H1 (cell line): ENCODE measurements around the gene MTRFR. TPM values are rescaled to one million over a fixed set of nuclear protein-coding genes. Genes with fewer than 3 reads are reported as not detected.
A peak's percentile ranks its signal among the peaks of the same experiment; 100 is the strongest.

Experiments used
- CTCF ChIA-PET: fragments of 300-600 bp; sonication (Branson Sonifier 250); formaldehyde crosslinking; loops from one replicate; lab custom pipeline; 2021; ENCODE audit not compliant: partially characterized antibody; lab: Charles Lee
- POLR2A ChIA-PET: fragments of 300-600 bp; sonication (Branson Sonifier 250); formaldehyde crosslinking; loops from one replicate; lab custom pipeline; 2021; ENCODE audit warnings: inconsistent platforms; ENCODE audit not compliant: partially characterized antibody; lab: Charles Lee
- DNase-seq, 2 experiments: peaks; one replicate each; pipeline versions ENCODE4 v3.0.0 to v3.0.0-alpha.2; 2010 to 2022; ENCODE audit warnings: low spot score in 2 of 2, low read depth in 1 of 2, mixed read lengths in 1 of 2
- FAIRE-seq: peaks from 2 replicates; lab custom pipeline; 2011; peaks lifted over from hg19 to GRCh38; lab: Jason Lieb, UNC
- H2AFZ ChIP-seq: 2 replicates; pipeline ENCODE4 v1.8.1; 2012; ENCODE audit warnings: low read length, inconsistent platforms
- H2AK5ac ChIP-seq: 2 replicates; pipeline ENCODE4 v1.6.1; 2013; ENCODE audit warnings: low read depth, low read length
- H2BK120ac ChIP-seq: replicated peaks from 2 replicates; pipeline ENCODE3; 2013; ENCODE audit warnings: low read depth, low read length, inconsistent platforms
- H2BK12ac ChIP-seq: 2 replicates; pipeline ENCODE4 v1.6.1; 2013; ENCODE audit warnings: low read depth, low read length
- H2BK15ac ChIP-seq: 2 replicates; pipeline ENCODE4 v1.6.1; 2013; ENCODE audit warnings: low read length
- H2BK20ac ChIP-seq: 2 replicates; pipeline ENCODE4 v1.6.1; 2013; ENCODE audit warnings: low read length
- H2BK5ac ChIP-seq: 2 replicates; pipeline ENCODE4 v1.6.1; 2013; ENCODE audit warnings: low read depth, low read length
- H3K14ac ChIP-seq: 2 replicates; pipeline ENCODE4 v1.6.1; 2013; ENCODE audit warnings: inconsistent platforms; ENCODE audit not compliant: insufficient read length
- H3K18ac ChIP-seq: 2 replicates; pipeline ENCODE4 v1.6.1; 2013; ENCODE audit warnings: low read length; ENCODE audit errors: extremely low read depth
- H3K23ac ChIP-seq: 2 replicates; pipeline ENCODE4 v1.6.1; 2013; ENCODE audit warnings: inconsistent platforms; ENCODE audit not compliant: insufficient read length
- H3K23me2 ChIP-seq: 2 replicates; pipeline ENCODE4 v1.6.1; 2013; ENCODE audit warnings: low read depth, low read length
- H3K27ac ChIP-seq: 2 replicates; pipeline ENCODE4 v1.6.1; 2011; ENCODE audit warnings: low read depth, low read length, inconsistent platforms
- H3K27me3 ChIP-seq, 4 experiments: replicated peaks in 1 of 4; 1 replicate in 1 of 4; 2 replicates in 3 of 4; pipeline versions ENCODE4 v1.6.1 to v1.8.1; 2011 to 2013; ENCODE audit warnings: low read length in 3 of 4, mild to moderate bottlenecking in 3 of 4, inconsistent platforms in 2 of 4, mixed read lengths in 2 of 4, moderate library complexity in 1 of 4; ENCODE audit not compliant: control insufficient read depth in 3 of 4, insufficient read depth in 3 of 4; ENCODE audit errors: extremely low read depth in 1 of 4
- H3K36me3 ChIP-seq, 4 experiments: 2 replicates each; pipeline versions ENCODE4 v1.6.1 to v1.8.1; 2011 to 2013; ENCODE audit warnings: mild to moderate bottlenecking in 4 of 4, low read length in 3 of 4, moderate library complexity in 2 of 4, control low read depth in 1 of 4, inconsistent platforms in 1 of 4; ENCODE audit not compliant: insufficient read depth in 4 of 4, control insufficient read depth in 2 of 4
- H3K4ac ChIP-seq: replicated peaks from 2 replicates; pipeline ENCODE3; 2013; ENCODE audit warnings: low read length, low read depth, mixed read lengths, inconsistent platforms; ENCODE audit not compliant: insufficient read length
- H3K4me1 ChIP-seq, 4 experiments: replicated peaks in 1 of 4; 1 replicate in 1 of 4; 2 replicates in 3 of 4; pipeline versions ENCODE4 v1.6.1 to v1.8.1; 2011 to 2013; ENCODE audit warnings: low read length in 3 of 4, inconsistent platforms in 2 of 4, mixed read lengths in 1 of 4; ENCODE audit not compliant: insufficient read depth in 4 of 4, control insufficient read depth in 3 of 4
- H3K4me2 ChIP-seq, 2 experiments: 2 replicates each; pipeline versions ENCODE4 v1.6.1 to v1.8.1; 2011 to 2013; ENCODE audit warnings: low read depth in 2 of 2, low read length in 2 of 2, control low read depth in 1 of 2, inconsistent platforms in 1 of 2, mild to moderate bottlenecking in 1 of 2; ENCODE audit not compliant: insufficient read depth in 1 of 2
- H3K4me3 ChIP-seq, 4 experiments: fragments of 200-600, 300-600 bp in 1 of 4; sonication (generic), shearing (Covaris generic), sonication (Bioruptor Twin) in 1 of 4; 2 replicates each; pipeline versions ENCODE4 v1.5.1 to v1.8.1; 2011 to 2016; ENCODE audit warnings: low read length in 4 of 4, low read depth in 3 of 4, control low read depth in 2 of 4, inconsistent platforms in 2 of 4, mild to moderate bottlenecking in 2 of 4, mixed read lengths in 1 of 4, moderate library complexity in 1 of 4; ENCODE audit not compliant: insufficient read depth in 2 of 4; ENCODE audit errors: extremely low read depth in 1 of 4
- H3K56ac ChIP-seq: replicated peaks from 2 replicates; pipeline ENCODE3; 2013; ENCODE audit warnings: low read depth, mild to moderate bottlenecking, mixed read lengths, low read length, inconsistent platforms; ENCODE audit not compliant: insufficient read length
- H3K79me1 ChIP-seq: 2 replicates; pipeline ENCODE4 v1.6.1; 2013; ENCODE audit warnings: low read depth, low read length, control low read depth
- H3K79me2 ChIP-seq, 2 experiments: 2 replicates each; pipeline versions ENCODE4 v1.6.1 to v1.8.1; 2012 to 2013; ENCODE audit warnings: low read length in 2 of 2, mild to moderate bottlenecking in 2 of 2, inconsistent platforms in 1 of 2; ENCODE audit not compliant: insufficient read depth in 2 of 2, control insufficient read depth in 1 of 2
- H3K9ac ChIP-seq, 4 experiments: replicated peaks in 1 of 4; 1 replicate in 1 of 4; 2 replicates in 3 of 4; pipeline versions ENCODE4 v1.6.1 to v1.8.1; 2011 to 2013; ENCODE audit warnings: low read depth in 3 of 4, low read length in 3 of 4, control low read depth in 2 of 4, mild to moderate bottlenecking in 2 of 4, moderate library complexity in 2 of 4, inconsistent platforms in 1 of 4; ENCODE audit errors: extremely low read depth in 1 of 4
- H3K9me3 ChIP-seq, 2 experiments: 2 replicates each; pipeline versions ENCODE4 v1.6.1 to v1.8.1; 2012 to 2013; ENCODE audit warnings: mild to moderate bottlenecking in 2 of 2, moderate library complexity in 2 of 2, control low read depth in 1 of 2, inconsistent platforms in 1 of 2, low read depth in 1 of 2, low read length in 1 of 2, mixed read lengths in 1 of 2; ENCODE audit not compliant: insufficient read depth in 2 of 2
- H4K20me1 ChIP-seq, 2 experiments: replicated peaks in 1 of 2; 2 replicates each; pipeline versions ENCODE3 to v1.8.1; 2011 to 2013; ENCODE audit warnings: inconsistent platforms in 2 of 2, low read length in 2 of 2, mild to moderate bottlenecking in 1 of 2; ENCODE audit not compliant: insufficient read depth in 2 of 2, control insufficient read depth in 1 of 2
- H4K5ac ChIP-seq: 2 replicates; pipeline ENCODE4 v1.6.1; 2013; ENCODE audit warnings: low read length, low read depth, mixed read lengths, inconsistent platforms; ENCODE audit not compliant: insufficient read length
- H4K8ac ChIP-seq: 2 replicates; pipeline ENCODE4 v1.8.0; 2013; ENCODE audit warnings: mild to moderate bottlenecking, moderate library complexity, low read length, inconsistent platforms; ENCODE audit not compliant: insufficient read depth; ENCODE audit errors: extremely low read depth
- H4K91ac ChIP-seq: replicated peaks from 2 replicates; pipeline ENCODE3; 2013; ENCODE audit warnings: low read length, mixed read lengths, inconsistent platforms; ENCODE audit not compliant: insufficient read length
- EGR1 ChIP-seq: IDR thresholded peaks from 2 replicates; pipeline ENCODE4 v1.6.1; 2011; ENCODE audit warnings: low read depth, low read length, borderline replicate concordance
- NRF1 ChIP-seq: IDR thresholded peaks from 2 replicates; pipeline ENCODE4 v1.6.1; 2011; ENCODE audit warnings: mild to moderate bottlenecking, low read depth, low read length, improper control_type of control experiment
- POLR2AphosphoS5 ChIP-seq: IDR thresholded peaks from 2 replicates; pipeline ENCODE4 v1.6.1; 2011; ENCODE audit warnings: low read depth, low read length
- WGBS, 2 experiments: shearing (Covaris generic) in 1 of 2; methylation state at CpG; one replicate each; pipeline versions ENCODE4 v1.1.6 to v1.1.7; 2013 to 2015; ENCODE audit warnings: low lambda C conversion rate in 2 of 2, mixed read lengths in 2 of 2, inconsistent platforms in 1 of 2, low coverage in 1 of 2, missing lambda C conversion rate in 1 of 2; ENCODE audit not compliant: insufficient replicate concordance in 2 of 2, insufficient coverage in 1 of 2, insufficient read length in 1 of 2; ENCODE audit errors: extremely low coverage in 1 of 2, missing lambda C conversion rate in 1 of 2; 5-methylcytosine and 5-hydroxymethylcytosine counted together
- polyA plus RNA-seq, 7 experiments: library from polyadenylated mRNA; depleted of rRNA in 3 of 7; stranded (reverse) in 5 of 7; unstranded in 2 of 7; fragments of >200 nt in 5 of 7; fragments of 200-250 nt in 2 of 7; gene quantifications; 1 replicate in 5 of 7; 2 replicates in 1 of 7; 4 replicates in 1 of 7; pipeline versions ENCODE4 v1.2.1 to v1.2.3, GENCODE V29; 2011 to 2013; ENCODE audit warnings: missing spikeins in 2 of 7, mixed read lengths in 2 of 7
- total RNA-seq: library from RNA; stranded (reverse); fragmentation: NEBNext Ultra II Directional; extraction: Animal tissue kit (Norgen Biotek cat#: 25700); gene quantifications from 2 replicates; pipeline ENCODE4 v1.2.1, GENCODE V29; 2021

MTRFR gene
- total and polyA plus RNA-seq, 2 of the 8 experiments (the other 6 are each of a cell fraction or from before 2014, with no cell fraction given): 9.2 to 12.9 TPM

- peaks cover 24 to 90% (median 48%) of the 10 kb centered on the region in 4 experiments for H3K36me3 ChIP-seq
- peaks cover 5 to 7% of the 10 kb centered on the region in 2 experiments for H4K20me1 ChIP-seq
- ChIA-PET CTCF (interaction anchor here (1.3 to 2.5 kb wide), 2 partner anchors 11 to 21 kb away, joined by 3 to 11 read pairs; no protein-coding TSS in a partner anchor), POLR2A (interaction anchor here (0.9 to 1.7 kb wide), 2 partner anchors 11 to 17 kb away, joined by 3 to 9 read pairs; no protein-coding TSS in a partner anchor)
- TF ChIP-seq NRF1: no peak
- TF ChIP-seq POLR2AphosphoS5: peak; percentile 43; the same call in 1 of the 2 replicates
- TF ChIP-seq EGR1: no peak
- peaks cover 0 to 11% of the 10 kb centered on the region in 2 experiments; a peak in 2 of 4 replicates for H3K79me2 ChIP-seq
- no peak overlapping the region for H2BK20ac ChIP-seq
- H3K4me2 ChIP-seq: no peak overlapping the region
- H3K27me3 ChIP-seq: no peaks in the 10 kb centered on the region
- H4K5ac ChIP-seq: no peak overlapping the region
- H3K23ac ChIP-seq: no peak overlapping the region
- H3K4me3 ChIP-seq: no peak overlapping the region
- no peak overlapping the region for H3K4ac ChIP-seq
- no peak overlapping the region for H2AK5ac ChIP-seq
- peaks cover 0 to 7% (median 0%) of the 10 kb centered on the region in 4 experiments; a peak in 2 of 7 replicates for H3K4me1 ChIP-seq
- H3K79me1 ChIP-seq: 0 out of 2 replicates have a peak, but pooled peaks cover 3% of the 10 kb centered on the region
- H3K9ac ChIP-seq: no peak overlapping the region
- no peak overlapping the region for H4K8ac ChIP-seq
- DNase-seq (no peak), FAIRE-seq (no peak)
- no peak overlapping the region for H3K14ac ChIP-seq
- H3K18ac ChIP-seq: no peak overlapping the region
- H2AFZ ChIP-seq: no peak overlapping the region
- H3K27ac ChIP-seq: no peak overlapping the region
- H2BK120ac ChIP-seq: no peak overlapping the region
- no peak overlapping the region for H2BK15ac ChIP-seq
- H2BK12ac ChIP-seq: no peak overlapping the region
- H2BK5ac ChIP-seq: no peak overlapping the region
- 75% methylated on average over 4 of the region's 4 CpGs; no CpG with 5 or more reads in 1 of the 2 experiments for WGBS, 2 experiments
- H3K9me3 ChIP-seq: no peaks in the 10 kb centered on the region
- no peaks in the 10 kb centered on the region for H3K23me2 ChIP-seq
- no peak overlapping the region for H3K56ac ChIP-seq
- no peak overlapping the region for H4K91ac ChIP-seq
These were observed 25.4 kb downstream of the MTRFR start for GRCh38 chr12:123258593-123258992.
